Measurements from ENCODE around the gene CTNNBIP1.
"Not testable (repeated sequence)": the region's sequence is repeated elsewhere in the genome, so short reads cannot be mapped to it uniquely, and the experiment has no call there.

CTNNBIP1 gene

GRCh38 chr1:9803003-9803918 is 106.8 kb downstream of the CTNNBIP1 start:
- DNase-seq (ENCODE audit: low read depth), result not testable (repeated sequence)

GRCh38 chr1:9801909-9802308 is 108.2 kb downstream of the CTNNBIP1 start:
- no peak for DNase-seq (ENCODE audit: low read depth)
